Erythroblast (primary cell): Measurements from ENCODE around the gene PLAAT5.

Experiments used
- DNase-seq, 2 experiments: peaks; one replicate each; lab custom pipeline; 2025; lab: John Stamatoyannopoulos, UW
- GATA1 ChIP-seq: IDR thresholded peaks from 2 replicates; pipeline ENCODE4 v1.6.1; 2011; ENCODE audit warnings: low read depth, mild to moderate bottlenecking, control low read depth, low read length, moderate library complexity
- POLR2A ChIP-seq: IDR thresholded peaks from 2 replicates; pipeline ENCODE4 v1.6.1; 2011; ENCODE audit warnings: mild to moderate bottlenecking, low read length

PLAAT5 gene

DNA sequence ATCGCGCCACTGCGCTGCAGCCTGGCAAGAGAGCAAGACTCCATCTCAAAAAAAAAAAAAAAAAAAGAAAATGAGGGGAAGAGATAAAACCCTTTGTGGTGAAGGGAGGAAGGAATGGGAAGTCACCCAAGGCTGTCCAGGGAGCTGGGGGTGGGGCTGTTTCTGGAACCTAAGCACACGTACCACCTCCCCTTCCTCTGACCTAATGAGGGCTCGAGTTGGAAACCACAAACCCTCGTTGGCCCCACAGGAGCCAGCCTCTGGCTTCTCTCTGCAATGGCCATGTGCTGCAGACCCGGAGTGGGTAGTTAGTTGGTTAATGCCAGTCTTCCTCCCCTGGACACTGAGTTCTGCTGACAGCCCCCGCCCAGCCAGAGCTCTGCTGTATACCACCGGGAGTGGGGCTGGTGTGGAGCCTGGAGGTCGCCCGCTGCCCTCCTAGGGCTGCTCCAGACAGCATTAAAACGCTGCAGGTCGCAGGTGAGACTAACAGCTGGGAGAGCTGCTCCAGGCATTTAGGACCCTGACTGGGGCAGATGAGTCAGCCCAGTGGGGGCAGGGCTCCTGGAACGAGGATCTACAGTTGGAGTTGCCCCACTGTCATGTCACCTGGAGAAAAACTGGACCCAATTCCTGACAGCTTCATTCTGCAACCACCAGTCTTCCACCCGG is 15.0 kb upstream of the PLAAT5 start, which contains the start of gene LGALS12:
Gene LGALS12 (plus strand): TSS at position 228 of the 672 bp plus-strand sequence. CDS start 375 bp downstream, at position 603.
- TF ChIP-seq GATA1 (no peak), POLR2A (no peak)
- peak; percentile 18 to 20 for DNase-seq

DNA sequence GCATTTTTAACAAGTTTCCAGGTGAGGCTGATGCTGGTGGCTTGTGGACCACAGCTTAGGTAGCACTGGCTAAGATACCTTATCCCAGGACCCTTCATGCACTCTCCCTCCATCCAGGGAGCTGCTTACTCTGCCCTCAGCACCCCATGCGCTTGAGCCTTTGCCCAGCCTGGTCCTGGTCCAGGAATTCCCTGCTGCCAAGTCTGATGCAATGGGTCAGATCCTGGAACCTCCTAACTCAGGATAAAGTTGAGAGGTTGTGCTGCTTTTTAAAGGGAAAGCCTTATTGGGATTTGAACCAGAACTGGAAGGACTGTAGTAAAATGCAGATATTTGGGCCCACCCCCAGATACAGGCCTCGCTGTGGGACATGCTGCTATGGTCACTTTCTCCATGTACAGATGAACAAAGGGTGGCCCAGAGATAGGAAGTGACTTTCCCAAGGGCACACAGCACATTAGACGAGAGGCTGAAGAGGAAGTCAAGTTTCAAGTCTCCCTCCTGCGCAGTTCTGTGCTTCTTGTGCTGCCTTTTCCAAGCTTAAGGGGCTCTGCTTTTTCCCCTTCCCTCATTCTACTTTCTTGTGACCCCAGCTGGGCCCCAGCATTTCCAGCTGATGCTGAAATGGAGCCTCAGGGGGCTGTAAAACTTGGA is 14.1 kb upstream of the PLAAT5 start:
- no peak for TF ChIP-seq GATA1
- TF ChIP-seq POLR2A, result no peak
- no peak for DNase-seq

DNA sequence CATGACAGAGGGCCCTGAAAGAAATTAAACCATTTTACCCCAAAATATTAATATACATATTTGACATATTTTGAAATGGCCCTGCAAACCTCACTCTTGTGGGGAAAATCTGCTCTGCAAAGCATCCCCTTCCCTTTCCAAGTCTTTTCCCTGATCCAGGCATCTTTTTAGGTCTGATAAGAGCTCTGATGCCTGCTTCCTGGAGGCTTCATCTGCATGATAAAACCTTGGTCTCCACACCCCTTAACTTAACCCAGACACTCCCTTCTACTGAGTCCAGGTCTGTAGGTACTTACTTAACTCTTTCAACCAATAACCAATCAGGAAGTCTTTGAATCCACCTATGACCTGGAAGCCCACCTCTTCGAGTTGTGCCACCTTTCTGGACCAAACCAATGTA is 13.1 kb upstream of the PLAAT5 start:
- TF ChIP-seq GATA1 (no peak), POLR2A (no peak)
- no peak for DNase-seq

DNA sequence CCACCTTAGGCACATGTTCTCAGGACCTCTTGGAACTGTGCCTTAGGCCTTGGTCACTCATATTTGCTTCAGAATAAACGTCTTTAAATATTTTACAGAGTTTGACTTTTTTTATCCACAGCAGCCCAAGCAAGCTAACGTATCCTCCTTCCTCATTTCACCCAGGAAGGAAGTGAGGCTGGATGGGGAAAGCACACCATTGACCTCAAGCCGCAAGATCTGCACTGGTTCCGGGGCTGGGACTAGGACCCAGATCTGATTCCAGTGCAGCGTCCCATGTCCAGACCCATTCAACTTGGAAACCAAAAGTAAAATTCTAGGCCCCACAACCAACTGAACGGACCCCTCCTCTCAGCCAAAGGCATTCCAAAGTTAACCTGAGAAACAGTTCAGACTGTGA is 12.5 kb upstream of the PLAAT5 start:
- TF ChIP-seq POLR2A (no peak), GATA1 (no peak)
- DNase-seq, result no peak

DNA sequence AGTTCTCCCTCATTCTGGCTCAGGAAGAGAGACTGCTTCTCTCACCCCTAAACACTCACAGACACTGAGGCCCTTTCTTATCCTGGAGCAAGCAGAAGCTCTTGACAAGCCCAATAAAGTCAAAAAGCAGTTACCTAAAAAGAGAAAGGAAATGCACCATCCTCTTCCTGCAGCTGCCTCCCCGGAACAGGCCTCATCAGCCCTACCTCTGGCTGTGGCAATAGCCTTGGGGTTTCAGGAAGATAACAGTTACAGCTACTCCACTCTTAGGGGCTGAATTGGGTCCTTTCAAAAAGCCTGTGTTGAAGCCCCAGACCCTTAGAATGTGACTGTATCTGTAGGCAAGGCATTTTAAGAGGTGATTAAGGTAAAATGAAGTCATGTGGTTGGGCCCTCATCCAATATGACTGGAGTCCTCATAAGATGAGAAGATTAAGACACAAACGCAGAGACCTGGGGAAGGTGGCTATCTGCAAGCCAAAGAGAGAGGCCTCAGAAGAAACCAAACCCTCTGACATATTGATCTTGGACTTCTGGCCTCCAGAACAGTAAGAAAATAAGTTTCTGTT is 11.4 kb upstream of the PLAAT5 start:
- TF ChIP-seq POLR2A (no peak), GATA1 (no peak)
- DNase-seq, result peak; percentile 47 to 69

DNA sequence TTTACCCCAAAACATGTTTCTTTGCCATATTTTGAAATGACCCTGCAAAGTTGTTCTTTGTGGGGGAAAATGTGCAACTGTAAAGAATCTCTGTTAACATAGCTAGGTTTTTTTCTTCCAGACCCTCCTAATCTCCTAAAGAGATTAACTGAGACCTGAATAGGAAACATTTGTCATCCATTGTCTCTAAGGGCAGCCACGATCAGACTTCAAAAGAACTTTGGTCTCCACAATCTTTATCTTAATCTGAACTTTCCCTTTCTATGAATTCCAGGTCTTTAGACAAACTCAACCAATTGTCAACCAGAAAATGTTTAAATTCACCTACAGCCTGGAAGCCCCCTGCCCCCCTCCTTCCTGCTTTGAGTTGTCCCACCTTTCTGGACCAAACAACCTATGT is 10.3 kb upstream of the PLAAT5 start:
- TF ChIP-seq GATA1 (no peak), POLR2A (no peak)
- no peak for DNase-seq

DNA sequence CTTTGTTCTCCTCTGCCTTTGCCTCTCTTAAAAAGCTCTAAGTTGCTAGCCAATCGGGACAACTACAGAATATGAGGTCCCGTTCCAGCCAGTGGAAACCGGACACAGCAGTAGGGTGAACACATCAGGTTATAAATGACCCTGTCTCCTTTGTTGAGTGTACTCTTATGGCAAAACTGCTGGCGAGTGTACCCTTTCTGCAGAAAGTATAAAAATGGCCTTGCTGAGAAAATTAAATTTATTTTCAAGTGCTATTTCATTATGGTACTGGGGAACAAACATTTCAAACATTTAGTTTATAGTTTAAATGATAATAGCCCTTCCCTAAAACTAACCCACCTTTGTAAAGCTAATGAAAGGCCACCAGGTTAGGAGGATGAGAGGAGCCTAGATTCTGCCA is 8.9 kb upstream of the PLAAT5 start:
- no peak for DNase-seq
- TF ChIP-seq GATA1 (no peak), POLR2A (no peak)

DNA sequence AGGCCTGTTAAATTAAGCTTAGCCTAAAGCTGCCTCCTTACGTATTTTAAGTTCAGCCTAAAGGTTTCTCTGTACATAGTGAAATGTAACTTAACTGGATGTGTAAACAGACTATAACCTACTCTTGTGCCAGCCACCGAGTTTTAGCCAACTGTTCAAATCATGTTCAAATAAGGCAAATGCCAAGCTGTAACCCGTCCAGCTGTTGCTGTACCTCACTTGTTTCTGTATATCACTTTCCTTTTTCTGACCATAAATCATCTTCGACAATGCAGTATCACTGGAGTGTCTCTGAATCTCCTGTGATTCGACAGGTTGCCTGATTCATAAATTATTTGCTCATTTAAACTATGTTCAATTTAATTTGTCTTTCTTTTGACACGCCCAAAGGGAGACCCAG is 4.0 kb upstream of the PLAAT5 start:
- DNase-seq, result no peak
- TF ChIP-seq GATA1, result no peak
- no peak for TF ChIP-seq POLR2A

DNA sequence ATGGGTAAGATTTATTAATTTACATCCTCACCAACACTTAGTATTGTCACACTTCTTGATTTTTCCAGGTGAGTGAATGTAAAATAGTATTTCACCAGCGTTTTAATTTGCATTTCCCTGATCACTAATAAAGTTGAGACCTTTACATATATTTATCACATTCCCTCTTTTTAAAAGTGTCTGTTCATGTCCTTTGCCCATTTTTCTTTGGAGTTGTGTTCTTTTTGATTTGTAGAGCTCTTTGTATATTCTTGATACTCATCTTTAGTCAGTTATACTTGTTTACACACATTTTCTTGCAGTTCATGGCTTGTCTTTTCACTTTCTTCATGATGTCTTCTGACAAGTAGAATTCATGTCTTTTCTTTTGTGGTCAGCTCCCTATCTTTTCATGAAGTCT is 2.2 kb upstream of the PLAAT5 start:
- TF ChIP-seq POLR2A (no peak), GATA1 (no peak)
- DNase-seq, result no peak

DNA sequence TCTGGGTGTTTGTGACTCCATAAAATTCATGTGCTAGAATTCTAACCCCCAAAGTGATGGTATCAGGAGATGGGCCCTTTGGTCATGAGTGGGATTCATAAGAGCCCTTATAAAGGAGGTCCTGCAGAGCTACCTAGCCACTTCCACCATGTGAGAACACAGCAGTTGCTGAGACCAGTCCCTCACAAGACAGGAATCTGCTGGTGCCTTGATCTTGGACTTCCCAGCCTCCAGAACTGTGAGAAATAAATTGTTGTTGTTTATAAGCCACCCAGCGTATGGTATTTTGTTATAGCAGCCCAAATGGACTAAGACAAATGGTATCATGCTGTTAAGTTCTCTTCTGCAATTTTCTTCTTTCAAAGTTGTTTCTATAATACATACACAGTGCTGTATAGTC is 1.5 kb upstream of the PLAAT5 start:
- no peak for DNase-seq
- no peak for TF ChIP-seq POLR2A
- TF ChIP-seq GATA1, result no peak

DNA sequence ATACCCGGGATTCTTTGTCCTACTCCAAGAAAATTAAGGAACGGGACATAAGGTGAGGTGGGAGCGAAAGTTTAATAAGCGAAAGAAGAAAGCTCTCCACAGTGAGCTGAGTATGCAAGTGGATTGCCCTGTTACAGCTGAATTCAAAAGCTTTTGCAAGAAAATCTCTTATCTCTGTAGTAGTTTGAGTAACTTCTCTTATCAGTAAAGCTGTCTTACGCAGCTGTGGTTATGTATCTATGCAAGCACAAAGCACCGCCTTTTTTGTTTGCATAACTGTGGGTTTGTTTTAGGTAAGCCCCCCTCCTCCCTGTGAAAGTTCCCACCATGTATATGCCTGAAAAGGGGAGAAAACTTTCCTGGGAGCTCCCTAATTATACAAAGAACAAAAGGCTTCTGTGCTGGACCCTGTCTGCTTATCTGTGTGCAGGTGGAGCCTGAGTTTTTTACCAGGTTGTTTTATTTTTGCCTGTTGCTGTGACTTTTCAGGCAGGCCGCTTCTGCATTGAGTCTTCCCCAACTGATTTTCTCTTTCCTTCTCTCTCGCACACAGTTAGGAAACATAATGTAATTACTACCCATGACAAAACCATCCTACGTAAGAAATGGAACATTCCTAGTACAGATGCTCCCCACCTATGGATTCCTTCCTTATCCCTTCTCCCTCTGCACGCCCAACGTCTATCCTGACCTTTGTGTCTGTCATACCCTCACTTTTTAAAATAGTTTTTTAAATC is 837 bp upstream of the PLAAT5 start:
- DNase-seq, result peak; percentile 82 to 90
- TF ChIP-seq POLR2A (no peak), GATA1 (no peak)

DNA sequence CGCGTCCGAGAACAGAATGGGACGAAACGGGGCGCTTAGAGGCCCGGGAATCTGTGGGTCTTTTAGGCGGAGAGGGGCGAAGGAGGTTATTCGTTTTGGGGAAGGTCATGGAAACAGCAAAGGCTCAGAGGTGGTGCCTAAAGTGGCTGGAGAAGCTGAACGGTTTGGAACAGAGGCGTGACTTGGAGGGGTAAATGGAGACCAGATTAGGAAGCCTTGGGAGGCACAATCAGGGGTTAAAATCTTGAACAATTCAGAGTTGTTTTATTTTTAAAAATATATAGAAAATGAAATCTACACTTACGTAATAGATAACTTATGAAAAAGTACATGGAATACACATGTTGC is 247 bp upstream of the PLAAT5 start:
- DNase-seq, result no peak

DNA sequence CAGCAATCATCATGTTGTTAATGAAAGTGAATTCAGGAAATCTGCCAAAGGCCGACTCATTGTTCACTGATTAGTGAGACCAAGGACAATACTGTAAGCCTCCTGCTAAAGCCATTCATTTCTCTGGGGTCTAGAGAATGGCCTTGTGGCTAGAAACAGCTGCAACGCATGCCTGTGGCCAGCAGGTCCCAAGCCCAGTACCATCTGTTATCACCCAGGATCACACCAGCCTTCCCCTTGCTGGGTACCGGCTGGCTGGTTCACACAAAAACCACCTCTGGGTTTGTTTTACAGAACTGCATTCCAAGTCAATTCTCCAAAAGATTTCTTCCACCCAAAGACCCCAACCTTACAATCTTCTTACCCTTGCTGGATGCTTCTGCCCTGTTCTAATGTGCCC is 1.1 kb downstream of the PLAAT5 start:
- no peak for TF ChIP-seq GATA1
- no peak for TF ChIP-seq POLR2A
- DNase-seq, result peak; percentile 53 to 56

More for the DNA sequence above, 247 bp upstream of the PLAAT5 start:
- TF ChIP-seq GATA1, result no peak
- no peak for TF ChIP-seq POLR2A

DNA sequence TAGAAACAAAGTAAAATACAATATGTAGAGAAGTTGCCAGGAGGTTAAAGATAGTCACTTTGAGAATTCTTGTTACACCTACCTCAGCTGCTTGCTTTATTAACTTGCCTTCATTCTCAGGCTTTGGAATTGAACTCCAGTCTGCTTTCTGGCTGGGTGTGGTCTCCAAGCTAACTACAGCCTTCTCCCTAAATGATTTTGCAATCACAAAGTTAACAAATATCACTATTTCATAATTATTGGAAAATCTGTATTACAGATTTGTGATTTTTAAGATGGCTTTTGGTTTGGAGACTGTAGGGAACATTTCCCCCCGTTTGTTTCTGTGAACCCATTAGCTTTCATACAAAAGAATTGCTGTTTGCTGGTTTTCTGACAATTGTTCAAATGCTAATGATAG is 2.2 kb downstream of the PLAAT5 start:
- DNase-seq, result peak in 1 of 2 experiments; percentile 32

More for the DNA sequence above, 2.2 kb downstream of the PLAAT5 start:
- no peak for TF ChIP-seq GATA1
- no peak for TF ChIP-seq POLR2A
